Measurements from ENCODE around the gene PPP6R3.

DNA sequence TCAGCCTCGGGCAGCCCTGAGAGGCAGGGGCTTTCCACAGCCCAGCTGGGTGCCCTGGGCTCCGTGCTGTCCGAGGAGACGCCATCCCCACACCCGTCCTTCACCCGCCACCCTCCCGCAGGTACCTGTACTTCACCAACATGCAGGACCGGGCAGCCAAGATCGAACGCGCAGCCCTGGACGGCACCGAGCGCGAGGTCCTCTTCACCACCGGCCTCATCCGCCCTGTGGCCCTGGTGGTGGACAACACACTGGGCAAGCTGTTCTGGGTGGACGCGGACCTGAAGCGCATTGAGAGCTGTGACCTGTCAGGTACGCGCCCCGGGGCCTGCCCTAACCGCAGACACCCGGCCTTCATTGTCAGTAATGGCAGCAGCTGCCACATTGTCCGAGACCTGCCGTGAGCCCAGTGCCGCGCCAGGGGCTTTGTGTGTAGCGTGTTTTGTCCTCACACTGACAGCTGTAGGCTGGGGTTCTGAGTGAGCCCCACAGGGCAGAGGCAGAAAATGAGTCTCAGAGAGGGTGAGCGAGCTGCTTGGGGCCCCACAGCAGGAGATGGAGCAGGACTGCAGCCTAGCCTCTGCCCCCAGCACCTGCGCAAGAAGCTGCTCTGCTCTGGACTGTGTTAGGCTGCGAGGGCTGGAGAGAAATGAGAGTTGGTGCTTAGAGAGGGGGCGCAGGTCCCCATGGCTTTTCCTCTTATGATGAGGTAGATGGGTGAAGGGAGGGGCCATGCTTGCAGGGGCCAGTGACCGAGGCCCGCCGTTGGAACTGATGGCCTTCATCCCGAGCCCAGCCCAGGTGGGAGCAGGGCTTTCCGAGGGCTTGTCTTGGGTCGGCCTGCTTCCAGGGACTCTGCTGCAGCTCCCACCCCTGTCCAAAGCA, 35.3 kb upstream of the PPP6R3 start:
- TF ChIP-seq POLR2A (IDR thresholded peaks at IDR 0.05; ENCODE audit: low read length) (no peak), GATA1 (IDR thresholded peaks at IDR 0.05; ENCODE audit: low read depth, low read length) (no peak)

All from erythroblast (primary cell).